ENCODE results near the gene CD63.
A peak's percentile ranks its signal among the peaks of the same experiment; 100 is the strongest.

The CD63 gene

GRCh38 chr12:55737581-55738122 lies 8.8 kb upstream of the CD63 start:
- H3K36me3 ChIP-seq (ENCODE audit: insufficient read depth, low read length): no peaks in the 10 kb centered on the region
- no peaks in the 10 kb centered on the region for H3K27me3 ChIP-seq (ENCODE audit: control insufficient read depth in 1 of 2, insufficient read depth in 2 of 2, low read length in 2 of 2)
- H3K4me3 ChIP-seq (ENCODE audit: low read depth in 1 of 2, low read length in 2 of 2): peak overlapping the region in 1 of 2 donors; percentile 51
- peak overlapping the region; percentile 36 for H3K9ac ChIP-seq (ENCODE audit: low read length)
- H3K9me3 ChIP-seq (ENCODE audit: low read length): no peaks in the 10 kb centered on the region
- H3K27ac ChIP-seq (ENCODE audit: low read depth, low read length): peak overlapping the region; percentile 35
- H3K4me1 ChIP-seq (ENCODE audit: insufficient read depth, low read length): peaks cover 14% of the 10 kb centered on the region

- Histone ChIP-seq H3K4me3 (ENCODE audit: low read depth in 1 of 2, low read length in 2 of 2) (no peak overlapping the region), H3K9me3 (ENCODE audit: low read length) (no peaks in the 10 kb centered on the region), H3K36me3 (ENCODE audit: insufficient read depth, low read length) (no peaks in the 10 kb centered on the region), H3K27me3 (ENCODE audit: control insufficient read depth in 1 of 2, insufficient read depth in 2 of 2, low read length in 2 of 2) (no peaks in the 10 kb centered on the region), H3K9ac (ENCODE audit: low read length) (no peak overlapping the region), H3K4me1 (ENCODE audit: insufficient read depth, low read length) (peaks cover 14% of the 10 kb centered on the region), H3K27ac (ENCODE audit: low read depth, low read length) (no peak overlapping the region)
Measured at GRCh38 chr12:55736780-55737580, 8.2 kb upstream of the CD63 start.

DNA sequence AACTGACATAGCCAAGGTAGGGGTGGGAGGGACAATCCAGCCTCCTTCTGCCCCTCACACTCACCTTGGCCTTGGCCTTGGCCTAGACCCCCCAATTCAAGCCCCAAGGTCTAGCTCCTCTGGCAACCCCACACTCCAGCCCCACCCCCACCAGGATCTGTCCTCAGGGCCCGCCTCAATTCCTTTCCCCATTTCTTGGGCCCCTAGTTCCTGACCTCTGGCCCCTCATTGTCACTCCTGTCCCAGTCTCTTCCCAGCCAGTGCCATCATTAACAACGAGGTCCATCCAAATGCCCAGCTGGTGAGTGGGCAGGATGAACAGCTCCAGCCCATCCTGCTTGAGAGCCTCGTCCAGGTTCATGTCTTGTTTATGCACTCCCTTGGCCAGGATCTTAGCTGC lies 7.3 kb upstream of the CD63 start:
- Histone ChIP-seq H3K27ac (ENCODE audit: low read depth, low read length) (no peak overlapping the region), H3K9me3 (ENCODE audit: low read length) (no peaks in the 10 kb centered on the region), H3K4me3 (ENCODE audit: low read depth in 1 of 2, low read length in 2 of 2) (no peak overlapping the region), H3K27me3 (ENCODE audit: control insufficient read depth in 1 of 2, insufficient read depth in 2 of 2, low read length in 2 of 2) (no peaks in the 10 kb centered on the region), H3K36me3 (ENCODE audit: insufficient read depth, low read length) (no peaks in the 10 kb centered on the region), H3K4me1 (ENCODE audit: insufficient read depth, low read length) (peaks cover 15% of the 10 kb centered on the region), H3K9ac (ENCODE audit: low read length) (no peak overlapping the region)

- Histone ChIP-seq H3K4me3 (ENCODE audit: low read depth in 1 of 2, low read length in 2 of 2) (no peak overlapping the region), H3K4me1 (ENCODE audit: insufficient read depth, low read length) (peaks cover 25% of the 10 kb centered on the region), H3K36me3 (ENCODE audit: insufficient read depth, low read length) (no peaks in the 10 kb centered on the region), H3K27ac (ENCODE audit: low read depth, low read length) (no peak overlapping the region), H3K9ac (ENCODE audit: low read length) (no peak overlapping the region), H3K9me3 (ENCODE audit: low read length) (no peaks in the 10 kb centered on the region), H3K27me3 (ENCODE audit: control insufficient read depth in 1 of 2, insufficient read depth in 2 of 2, low read length in 2 of 2) (no peaks in the 10 kb centered on the region)
Measured at GRCh38 chr12:55734595-55734994, 5.8 kb upstream of the CD63 start.

DNA sequence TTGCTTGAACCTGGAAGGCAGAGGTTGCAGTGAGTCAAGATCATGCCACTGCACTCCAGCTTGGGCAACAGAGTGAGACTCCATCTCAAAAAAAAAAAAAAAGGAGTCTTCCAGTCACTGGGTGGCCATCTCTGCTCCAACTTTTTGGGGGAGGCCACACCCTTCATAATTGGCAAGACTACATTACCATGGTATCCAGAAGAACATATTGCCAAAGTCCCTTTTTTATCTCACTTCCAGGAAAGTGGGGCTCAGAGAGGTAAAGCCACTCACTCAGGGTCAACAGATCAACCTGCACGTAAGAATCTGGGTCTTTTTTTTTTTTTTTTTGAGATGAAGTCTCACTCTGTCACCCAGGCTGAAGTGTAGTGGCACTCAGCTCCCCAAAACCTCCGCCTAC lies 5.0 kb upstream of the CD63 start:
- peaks cover 25% of the 10 kb centered on the region for H3K4me1 ChIP-seq (ENCODE audit: insufficient read depth, low read length)
- H3K9ac ChIP-seq (ENCODE audit: low read length): no peak overlapping the region
- H3K4me3 ChIP-seq (ENCODE audit: low read depth in 1 of 2, low read length in 2 of 2): no peak overlapping the region
- H3K27ac ChIP-seq (ENCODE audit: low read depth, low read length): no peak overlapping the region
- H3K9me3 ChIP-seq (ENCODE audit: low read length): no peaks in the 10 kb centered on the region
- H3K27me3 ChIP-seq (ENCODE audit: control insufficient read depth in 1 of 2, insufficient read depth in 2 of 2, low read length in 2 of 2): no peaks in the 10 kb centered on the region
- H3K36me3 ChIP-seq (ENCODE audit: insufficient read depth, low read length): no peaks in the 10 kb centered on the region

DNA sequence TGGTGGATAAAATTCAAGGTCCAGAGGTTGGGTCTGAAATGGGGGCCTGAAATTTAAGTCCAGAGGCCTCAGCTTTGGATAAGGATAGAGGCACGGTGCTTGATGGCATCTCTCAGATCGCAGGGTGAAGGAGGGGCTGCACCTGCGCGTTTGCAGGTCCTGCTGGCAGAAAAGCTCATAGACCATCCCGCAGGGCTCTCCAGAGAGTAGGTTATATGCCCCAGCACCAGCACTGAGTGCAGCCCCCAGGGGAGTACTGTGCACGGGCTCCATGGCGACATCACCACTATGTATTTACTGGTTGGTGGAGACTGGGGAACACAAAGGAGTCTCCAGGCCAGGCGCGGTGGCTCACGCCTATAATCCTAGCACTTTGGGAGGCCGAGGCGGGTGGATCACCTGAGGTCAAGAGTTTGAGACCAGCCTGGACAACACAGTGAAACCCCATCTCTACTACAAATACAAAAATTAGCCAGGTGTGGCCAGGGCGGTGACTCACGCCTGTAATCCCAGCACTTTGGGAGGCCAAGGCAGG lies 4.3 kb upstream of the CD63 start:
- Histone ChIP-seq H3K9ac (ENCODE audit: low read length) (no peak overlapping the region), H3K4me1 (ENCODE audit: insufficient read depth, low read length) (peaks cover 23% of the 10 kb centered on the region), H3K27me3 (ENCODE audit: control insufficient read depth in 1 of 2, insufficient read depth in 2 of 2, low read length in 2 of 2) (no peaks in the 10 kb centered on the region), H3K27ac (ENCODE audit: low read depth, low read length) (no peak overlapping the region), H3K36me3 (ENCODE audit: insufficient read depth, low read length) (no peaks in the 10 kb centered on the region), H3K4me3 (ENCODE audit: low read depth in 1 of 2, low read length in 2 of 2) (no peak overlapping the region), H3K9me3 (ENCODE audit: low read length) (no peaks in the 10 kb centered on the region)

DNA sequence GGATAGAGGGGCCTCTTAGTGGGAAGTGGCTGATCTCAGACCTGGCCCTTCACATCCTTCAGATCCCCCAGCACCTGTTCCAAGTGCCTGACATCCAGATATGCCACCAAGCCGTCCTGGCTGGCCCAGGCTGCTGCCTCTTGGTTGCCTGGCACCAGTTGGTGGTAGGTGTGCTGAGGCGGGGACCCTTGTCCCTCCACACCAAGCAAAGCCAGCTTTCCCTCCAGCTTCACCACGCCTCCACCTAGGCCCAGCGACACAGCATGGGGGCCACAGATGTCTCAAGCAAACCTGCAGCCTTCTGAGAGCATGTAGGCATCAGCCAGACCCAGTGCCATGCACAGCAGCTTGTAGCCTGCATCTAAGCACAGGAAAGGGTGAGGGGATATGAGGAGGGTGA lies 3.5 kb upstream of the CD63 start:
- no peaks in the 10 kb centered on the region for H3K9me3 ChIP-seq (ENCODE audit: low read length)
- H3K27me3 ChIP-seq (ENCODE audit: control insufficient read depth in 1 of 2, insufficient read depth in 2 of 2, low read length in 2 of 2): no peaks in the 10 kb centered on the region
- no peak overlapping the region for H3K4me3 ChIP-seq (ENCODE audit: low read depth in 1 of 2, low read length in 2 of 2)
- H3K27ac ChIP-seq (ENCODE audit: low read depth, low read length): peak overlapping the region; percentile 39
- peaks cover 20% of the 10 kb centered on the region for H3K4me1 ChIP-seq (ENCODE audit: insufficient read depth, low read length)
- no peak overlapping the region for H3K9ac ChIP-seq (ENCODE audit: low read length)
- peaks cover under 1% of the 10 kb centered on the region for H3K36me3 ChIP-seq (ENCODE audit: insufficient read depth, low read length)

GRCh38 chr12:55729819-55730818 lies 1.3 kb upstream of the CD63 start:
- Histone ChIP-seq H3K4me3 (ENCODE audit: low read depth in 1 of 2, low read length in 2 of 2) (peak overlapping the region; percentile 56 to 97), H3K36me3 (ENCODE audit: insufficient read depth, low read length) (peaks cover 22% of the 10 kb centered on the region), H3K4me1 (ENCODE audit: insufficient read depth, low read length) (peaks cover 38% of the 10 kb centered on the region), H3K9ac (ENCODE audit: low read length) (peak overlapping the region; percentile 72), H3K9me3 (ENCODE audit: low read length) (no peaks in the 10 kb centered on the region), H3K27ac (ENCODE audit: low read depth, low read length) (peak overlapping the region; percentile 98), H3K27me3 (ENCODE audit: control insufficient read depth in 1 of 2, insufficient read depth in 2 of 2, low read length in 2 of 2) (no peaks in the 10 kb centered on the region)

DNA sequence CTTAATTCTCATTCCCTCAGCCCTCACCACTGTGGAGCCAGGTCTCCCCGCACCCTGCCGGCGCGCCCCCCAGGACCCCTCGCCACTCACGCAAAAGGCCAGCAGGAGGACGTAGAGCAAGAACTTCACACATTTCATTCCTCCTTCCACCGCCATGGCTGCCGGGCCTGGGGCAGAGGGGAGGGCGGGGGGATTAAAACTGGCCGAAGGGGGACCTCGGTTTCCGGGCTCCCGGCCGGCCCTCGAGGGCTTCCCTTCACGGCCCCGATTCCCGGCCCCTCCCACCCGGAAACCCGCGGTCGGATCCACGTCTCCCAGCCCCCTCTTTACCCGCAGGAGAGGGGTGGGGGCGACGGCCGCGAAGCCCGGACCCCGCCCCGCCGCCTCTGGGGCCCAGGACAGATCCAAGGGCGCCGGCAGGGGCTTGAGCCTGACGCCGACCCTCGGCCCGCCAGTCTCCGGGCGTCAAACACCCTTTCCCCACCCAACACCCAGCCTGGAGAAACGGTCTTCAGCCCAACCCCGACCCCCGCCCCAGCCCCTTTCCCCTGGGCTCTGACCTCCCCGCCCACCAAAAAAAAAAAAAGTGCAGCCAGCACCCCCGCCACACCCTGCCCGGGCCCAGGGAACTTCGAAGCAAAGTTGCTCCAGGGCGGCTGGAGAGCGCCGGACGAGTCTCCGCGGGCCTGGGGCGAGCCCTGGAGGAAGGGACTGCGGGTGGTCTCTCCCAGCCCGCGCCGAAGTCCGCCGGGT lies 447 bp downstream of the CD63 start:
- Histone ChIP-seq H3K4me3 (ENCODE audit: low read depth in 1 of 2, low read length in 2 of 2) (peak overlapping the region; percentile 83 to 97), H3K4me1 (ENCODE audit: insufficient read depth, low read length) (peaks cover 55% of the 10 kb centered on the region), H3K36me3 (ENCODE audit: insufficient read depth, low read length) (peaks cover 36% of the 10 kb centered on the region), H3K27ac (ENCODE audit: low read depth, low read length) (peak overlapping the region; percentile 98), H3K9ac (ENCODE audit: low read length) (peak overlapping the region; percentile 91), H3K27me3 (ENCODE audit: control insufficient read depth in 1 of 2, insufficient read depth in 2 of 2, low read length in 2 of 2) (no peaks in the 10 kb centered on the region), H3K9me3 (ENCODE audit: low read length) (no peaks in the 10 kb centered on the region)

DNA sequence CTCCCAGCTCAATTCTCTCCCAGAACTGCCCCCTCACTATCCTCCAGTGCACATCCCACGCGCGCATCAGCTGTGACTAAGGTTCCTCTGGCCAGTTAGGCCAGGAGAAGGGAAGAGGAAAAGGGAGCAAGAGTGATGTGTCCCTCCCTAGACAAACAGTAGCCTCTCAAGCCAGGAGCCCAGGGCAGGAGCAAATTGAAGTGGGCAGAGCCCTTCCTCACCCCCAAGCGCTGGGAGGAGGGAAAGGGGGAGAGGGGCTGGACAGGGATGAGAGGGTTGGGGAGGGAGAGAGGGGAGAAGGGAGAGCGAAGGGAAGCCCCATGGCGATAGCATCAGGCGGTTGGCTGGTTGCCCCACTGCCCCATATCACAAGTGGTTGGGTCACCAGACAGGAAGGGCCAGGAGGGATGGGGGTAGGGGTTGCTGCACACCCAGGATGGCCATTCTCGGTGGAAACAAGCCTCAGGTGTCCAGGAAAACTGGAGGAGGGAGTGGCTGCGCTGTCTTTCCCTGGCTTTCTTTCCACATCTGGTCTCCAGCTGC lies 1.1 kb downstream of the CD63 start:
- Histone ChIP-seq H3K27ac (ENCODE audit: low read depth, low read length) (peak overlapping the region; percentile 98), H3K9ac (ENCODE audit: low read length) (peak overlapping the region; percentile 91), H3K27me3 (ENCODE audit: control insufficient read depth in 1 of 2, insufficient read depth in 2 of 2, low read length in 2 of 2) (no peaks in the 10 kb centered on the region), H3K9me3 (ENCODE audit: low read length) (no peaks in the 10 kb centered on the region), H3K4me3 (ENCODE audit: low read depth in 1 of 2, low read length in 2 of 2) (peak overlapping the region; percentile 83 to 97), H3K36me3 (ENCODE audit: insufficient read depth, low read length) (peaks cover 36% of the 10 kb centered on the region), H3K4me1 (ENCODE audit: insufficient read depth, low read length) (peaks cover 55% of the 10 kb centered on the region)
